ENCODE measurements around the gene ZNF512B.

ZNF512B gene

GRCh38 chr20:63982937-63983336 is 13.2 kb upstream of the ZNF512B start:
- TF ChIP-seq CTCF (IDR thresholded peaks at IDR 0.05; ENCODE audit: low read depth, low read length), result no peak
- H3K4me3 ChIP-seq (ENCODE audit: low read depth, low read length), result no peak overlapping the region
- DNase-seq (ENCODE audit: low read depth, low spot score), result no peak
- in situ Hi-C loops (cut with HindIII; ENCODE audit: low sequenced_read_pairs), result no loop called here

- TF ChIP-seq CTCF (IDR thresholded peaks at IDR 0.05; ENCODE audit: low read depth, low read length), result peak; percentile 89
- H3K4me3 ChIP-seq (ENCODE audit: low read depth, low read length), result peak within 1 kb of the TSS; percentile 91
- in situ Hi-C loops (cut with HindIII; ENCODE audit: low sequenced_read_pairs), result no loop called here
- DNase-seq (ENCODE audit: low read depth, low spot score), result peak; percentile 93
Measured at GRCh38 chr20:63980806-63981728, 11.3 kb upstream of the ZNF512B start, which contains the start of gene PRPF6. TSS of gene PRPF6 (plus strand) at chr20:63981132. CDS start at chr20:63981246, 114 bp downstream.

- H3K4me3 ChIP-seq (ENCODE audit: low read depth, low read length), result peak overlapping the region; percentile 91
- no peak for DNase-seq (ENCODE audit: low read depth, low spot score)
- in situ Hi-C loops (cut with HindIII; ENCODE audit: low sequenced_read_pairs), result no loop called here
- no peak for TF ChIP-seq CTCF (IDR thresholded peaks at IDR 0.05; ENCODE audit: low read depth, low read length)
Measured at GRCh38 chr20:63980317-63980805, 10.6 kb upstream of the ZNF512B start.

- in situ Hi-C loops (cut with HindIII; ENCODE audit: low sequenced_read_pairs), result no loop called here
- peak; percentile 32 for DNase-seq (ENCODE audit: low read depth, low spot score)
- peak within 1 kb of the TSS; percentile 49 for H3K4me3 ChIP-seq (ENCODE audit: low read depth, low read length)
- TF ChIP-seq CTCF (IDR thresholded peaks at IDR 0.05; ENCODE audit: low read depth, low read length), result no peak
Measured at GRCh38 chr20:63979557-63980316, 10.0 kb upstream of the ZNF512B start, which contains the start of gene SAMD10. TSS of gene SAMD10 (minus strand) at chr20:63979642. CDS start at chr20:63979467, 175 bp downstream.

GRCh38 chr20:63979229-63979556 is 9.5 kb upstream of the ZNF512B start:
- DNase-seq (ENCODE audit: low read depth, low spot score), result no peak
- in situ Hi-C loops (cut with HindIII; ENCODE audit: low sequenced_read_pairs), result no loop called here
- no peak for TF ChIP-seq CTCF (IDR thresholded peaks at IDR 0.05; ENCODE audit: low read depth, low read length)
- peak overlapping the region; percentile 49 for H3K4me3 ChIP-seq (ENCODE audit: low read depth, low read length)
